Measurements from ENCODE around the gene CCDC69.
"Not testable (repeated sequence)": the region's sequence is repeated elsewhere in the genome, so short reads cannot be mapped to it uniquely, and the experiment has no call there.

CCDC69 gene

GRCh38 chr5:151222054-151222789, 1.7 kb downstream of the CCDC69 start:
- DNase-seq (ENCODE audit: low spot score): no peak

DNA sequence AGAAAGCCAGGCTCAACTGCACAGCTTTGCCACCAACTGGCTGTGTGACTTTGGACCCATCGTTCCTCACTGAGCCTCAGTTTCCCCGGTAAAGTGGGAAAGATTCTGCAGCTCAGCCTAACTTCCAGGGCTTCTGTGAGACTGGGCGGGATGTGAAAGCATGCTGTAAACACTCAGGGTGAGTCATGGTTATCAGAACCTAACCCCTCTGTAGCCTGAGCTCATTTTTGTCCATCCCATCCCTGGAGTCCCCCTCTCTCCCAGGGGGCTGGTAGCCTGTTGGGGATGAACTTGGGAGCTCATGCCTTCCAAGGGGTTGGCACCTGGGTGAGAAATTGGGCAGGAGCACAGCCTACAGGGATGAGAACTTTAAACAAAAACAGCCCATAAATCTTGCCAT, 2.3 kb downstream of the CCDC69 start:
- DNase-seq (ENCODE audit: low spot score): no peak

GRCh38 chr5:151219789-151220188, 4.1 kb downstream of the CCDC69 start:
- DNase-seq (ENCODE audit: low spot score): no peak

DNA sequence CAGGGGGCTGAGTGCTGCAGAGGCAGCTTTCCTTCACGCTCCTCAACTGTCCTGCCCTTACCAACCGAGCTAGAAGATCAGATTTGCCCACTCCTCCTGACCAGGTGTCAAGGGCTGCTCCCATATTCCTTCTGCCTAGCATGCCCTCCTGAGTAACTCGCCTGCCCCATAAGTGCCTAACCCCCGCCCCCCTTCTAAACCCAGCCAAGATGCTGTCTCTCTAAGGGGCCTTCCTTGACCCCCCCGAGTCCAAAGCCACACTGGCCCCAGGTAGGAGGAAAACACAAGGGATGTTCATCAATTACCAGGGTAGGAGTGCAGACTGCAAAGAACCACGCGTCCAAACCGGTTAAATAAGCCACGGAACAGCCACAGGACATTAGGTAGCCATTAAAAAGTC, 4.8 kb downstream of the CCDC69 start:
- DNase-seq (ENCODE audit: low spot score): no peak

DNA sequence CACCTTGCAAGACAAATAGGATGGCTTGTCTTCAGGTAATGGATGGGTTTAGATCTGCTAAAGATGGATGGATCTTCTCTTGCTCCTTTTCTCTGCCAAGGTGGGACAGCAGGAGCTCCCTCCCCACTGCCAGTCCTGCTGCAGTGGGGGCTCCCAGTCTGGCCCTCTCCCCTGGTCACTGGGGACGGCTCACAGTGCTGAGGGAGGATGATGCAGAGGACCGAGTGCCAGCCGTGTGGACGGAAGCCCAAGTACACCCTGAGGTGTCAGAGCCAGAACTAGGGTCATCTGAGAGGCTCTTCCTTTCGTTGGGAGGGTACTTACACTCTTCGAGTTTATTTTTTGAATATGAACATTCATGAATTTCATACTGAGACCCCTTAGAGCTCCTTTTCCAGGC, 5.7 kb downstream of the CCDC69 start:
- no peak for DNase-seq (ENCODE audit: low spot score)

- DNase-seq (ENCODE audit: low spot score): no peak
These were observed 7.1 kb downstream of the CCDC69 start for GRCh38 chr5:151216781-151217180.

GRCh38 chr5:151215546-151215880, 8.4 kb downstream of the CCDC69 start:
- no peak for DNase-seq (ENCODE audit: low spot score)

GRCh38 chr5:151214614-151215545, 9.0 kb downstream of the CCDC69 start:
- DNase-seq (ENCODE audit: low spot score): no peak

GRCh38 chr5:151213803-151214613, 9.9 kb downstream of the CCDC69 start:
- no peak for DNase-seq (ENCODE audit: low spot score)

GRCh38 chr5:151212406-151212798, 11.5 kb downstream of the CCDC69 start:
- DNase-seq (ENCODE audit: low spot score): no peak

DNA sequence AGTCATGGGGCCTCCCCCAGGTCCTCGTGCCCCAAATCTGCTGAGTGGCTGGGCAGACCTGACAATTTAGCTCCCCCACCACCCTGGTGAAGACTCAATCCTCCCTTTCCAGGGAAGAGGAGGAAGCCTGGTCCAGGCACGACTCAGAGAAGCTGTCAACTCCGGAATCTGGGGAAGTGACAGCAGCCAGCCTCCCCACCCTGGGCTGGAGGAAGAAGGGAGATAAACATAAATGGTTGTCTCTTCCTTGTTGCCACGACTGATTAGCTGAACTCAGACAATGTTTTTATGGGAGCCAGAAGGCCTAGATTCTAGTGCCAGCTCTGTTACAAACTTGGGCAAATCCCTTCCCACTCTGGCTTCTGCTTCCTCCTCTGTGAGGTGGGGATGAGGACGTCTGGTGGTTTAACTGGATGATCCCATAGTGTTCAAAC, 15.4 kb downstream of the CCDC69 start:
- no peak for DNase-seq (ENCODE audit: low spot score)

- no peak for DNase-seq (ENCODE audit: low spot score)
These were observed 18.5 kb downstream of the CCDC69 start for GRCh38 chr5:151205411-151205810.

DNA sequence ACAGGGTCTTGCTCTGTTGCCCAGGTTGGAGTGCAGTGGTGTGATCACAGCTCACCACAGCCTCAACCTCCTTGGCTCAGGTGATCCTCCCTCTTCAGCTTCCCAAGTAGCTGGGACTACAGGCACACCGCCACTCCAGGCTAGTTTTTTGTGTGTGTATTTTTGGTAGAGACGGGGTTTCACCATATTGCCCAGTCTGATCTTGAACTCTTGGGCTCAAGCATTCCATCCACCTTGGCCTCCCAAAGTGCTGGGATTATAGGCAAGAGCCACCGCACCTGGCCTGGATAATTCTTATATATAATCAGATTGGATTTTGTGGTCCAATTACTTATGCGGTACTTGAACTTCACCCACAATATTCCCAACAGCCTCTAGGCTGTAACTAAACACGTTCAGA, 19.8 kb downstream of the CCDC69 start:
- DNase-seq (ENCODE audit: low spot score): no peak

- DNase-seq (ENCODE audit: low spot score): peak; percentile 93
These were observed 21.3 kb downstream of the CCDC69 start for GRCh38 chr5:151202381-151203139.

GRCh38 chr5:151200913-151201595, 22.8 kb downstream of the CCDC69 start:
- no peak for DNase-seq (ENCODE audit: low spot score)

GRCh38 chr5:151199581-151200185, 24.2 kb downstream of the CCDC69 start:
- DNase-seq (ENCODE audit: low spot score): peak; percentile 31

DNA sequence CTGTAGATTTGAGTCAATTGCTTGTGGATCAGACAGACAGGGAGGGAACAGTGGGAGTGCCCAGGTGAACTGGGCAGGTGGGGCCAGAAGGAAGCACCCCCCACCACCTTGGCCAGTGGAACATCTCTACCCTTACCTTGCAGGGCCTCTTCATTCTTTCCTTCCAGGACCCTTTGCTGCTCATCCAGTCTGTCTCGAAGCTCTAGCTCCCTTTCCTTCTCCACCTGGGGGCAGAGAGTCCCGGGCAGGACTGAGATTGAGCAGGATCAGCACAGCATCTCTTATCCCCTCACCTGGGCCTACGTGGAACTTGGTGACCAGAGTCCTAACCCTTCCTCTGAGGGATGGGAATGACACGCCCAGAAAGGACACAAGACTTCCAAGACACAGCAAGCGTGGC, 25.0 kb downstream of the CCDC69 start:
- no peak for DNase-seq (ENCODE audit: low spot score)

GRCh38 chr5:151197291-151197600, 26.6 kb downstream of the CCDC69 start:
- not testable (repeated sequence) for DNase-seq (ENCODE audit: low spot score)

DNA sequence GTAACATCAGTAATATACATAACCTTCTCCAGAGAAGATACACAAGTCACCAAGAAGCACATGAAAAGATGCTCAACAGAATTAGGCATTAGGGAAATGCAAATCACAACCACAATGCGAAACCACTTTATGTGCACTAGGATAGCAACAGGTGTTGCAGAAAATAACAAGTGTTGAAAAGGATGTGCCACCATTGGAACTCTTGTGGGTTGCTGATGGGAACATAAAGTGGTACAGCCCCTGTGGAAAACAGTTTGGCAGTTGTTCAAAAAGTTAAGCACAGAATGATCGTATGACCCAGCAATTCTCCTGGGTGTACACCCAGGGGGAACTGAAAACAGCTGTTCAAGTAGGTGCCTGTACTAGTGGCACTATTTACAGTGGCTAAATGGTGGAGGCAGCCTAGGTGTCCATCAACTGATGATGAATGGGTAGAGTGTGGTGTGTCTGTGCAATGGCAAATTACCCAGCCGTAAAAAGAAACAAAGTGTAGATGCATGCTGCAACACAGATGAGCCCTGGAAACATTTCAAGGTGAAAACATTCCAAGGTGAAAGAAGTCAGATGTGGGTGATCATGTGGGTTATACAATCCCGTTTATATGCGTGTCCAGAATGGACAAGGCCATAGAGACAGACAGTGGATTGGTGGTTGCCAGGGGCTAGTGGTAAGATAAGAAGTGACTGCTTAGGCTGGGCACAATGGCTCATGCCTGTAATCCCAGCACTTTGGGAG, 27.2 kb downstream of the CCDC69 start:
- no peak for DNase-seq (ENCODE audit: low spot score)

DNA sequence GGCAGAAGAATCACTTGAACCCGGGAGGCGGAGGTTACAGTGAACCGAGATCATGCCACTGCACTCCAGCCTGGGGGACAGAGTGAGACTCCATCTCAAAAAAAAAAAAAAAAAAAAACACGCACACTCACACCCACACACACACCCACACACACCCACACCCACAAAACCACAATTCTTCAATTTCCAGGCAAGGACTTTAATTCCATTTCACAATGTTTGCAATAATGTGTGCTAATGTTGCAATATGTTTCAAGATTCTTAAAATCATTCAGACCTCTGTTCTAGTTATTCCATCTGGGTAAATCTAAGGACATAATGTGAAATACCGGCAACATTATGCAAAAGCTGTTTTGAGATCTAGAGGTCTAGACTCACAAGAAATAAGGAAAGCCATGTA, 28.3 kb downstream of the CCDC69 start:
- DNase-seq (ENCODE audit: low spot score): no peak

Measured in kidney tubule cell (primary cell).